Muscle of leg (tissue), 9 donors: ENCODE measurements around the gene MYH7. TPM values are rescaled to one million over a fixed set of nuclear protein-coding genes. Genes with fewer than 3 reads are reported as not detected.

ENCODE experiments used
- polyA plus RNA-seq, 8 donors: library from polyadenylated mRNA; unstranded; fragments of 120-200 nt; gene quantifications; one replicate each; pipeline versions ENCODE4 v1.2.1 to v1.2.3, GENCODE V29; 2013; ENCODE audit warnings: inconsistent platforms in 1 of 8, low replicate concordance in 1 of 8; ENCODE audit not compliant: insufficient read length in 8 of 8, insufficient read depth in 1 of 8
- total RNA-seq: library from RNA; stranded (reverse); fragments of 120-200 nt; gene quantifications from one replicate; pipeline ENCODE4 v1.2.4, GENCODE V29; 2013

The MYH7 gene
- total and polyA plus RNA-seq, 9 donors, result 124 to 948 (median 558) TPM

Other genes with a start within 250 kb of the MYH7 start
- not detected for gene RNF212B, start 197.7 kb downstream of the MYH7 start, total RNA-seq
- gene RNF212B, start 197.7 kb downstream of the MYH7 start, polyA plus RNA-seq, result under 1 TPM in 1 of 8 donors, not detected in 7; 0.52 TPM
- gene HOMEZ, start 149.5 kb downstream of the MYH7 start, total RNA-seq, result 8.6 TPM
- gene HOMEZ, start 149.5 kb downstream of the MYH7 start, polyA plus RNA-seq, result 10 to 100 TPM in 5 of 8 donors, 1 to 10 TPM in 3; 8.9 to 12.6 (median 11.1) TPM
- 7.5 TPM for gene PPP1R3E, start 132.8 kb downstream of the MYH7 start, total RNA-seq
- gene PPP1R3E, start 132.8 kb downstream of the MYH7 start, polyA plus RNA-seq, result 10 to 100 TPM in 5 of 8 donors, 1 to 10 TPM in 3; 8.0 to 19.2 (median 12.3) TPM
- 15.1 TPM for gene BCL2L2, start 128.8 kb downstream of the MYH7 start, total RNA-seq
- 10 to 100 TPM; 26.1 to 39.3 (median 31.6) TPM for gene BCL2L2, start 128.8 kb downstream of the MYH7 start, polyA plus RNA-seq
- 58.2 TPM for gene PABPN1, start 114.2 kb downstream of the MYH7 start, total RNA-seq
- 100 to 1,000 TPM; 103 to 134 (median 123) TPM for gene PABPN1, start 114.2 kb downstream of the MYH7 start, polyA plus RNA-seq
- gene SLC22A17, start 82.8 kb downstream of the MYH7 start, total RNA-seq, result 15.5 TPM
- gene SLC22A17, start 82.8 kb downstream of the MYH7 start, polyA plus RNA-seq, result 10 to 100 TPM; 18.2 to 26.8 (median 20.3) TPM
- 20.8 TPM for gene EFS, start 70.5 kb downstream of the MYH7 start, total RNA-seq
- gene EFS, start 70.5 kb downstream of the MYH7 start, polyA plus RNA-seq, result 10 to 100 TPM; 35.1 to 51.4 (median 45.4) TPM
- not detected for gene IL25, start 62.9 kb downstream of the MYH7 start, total RNA-seq
- gene IL25, start 62.9 kb downstream of the MYH7 start, polyA plus RNA-seq, result not detected
- gene CMTM5, start 58.6 kb downstream of the MYH7 start, total RNA-seq, result 1.1 TPM
- 1 to 10 TPM in 6 of 8 donors, under 1 TPM in 2; 0.88 to 4.5 (median 2.5) TPM for gene CMTM5, start 58.6 kb downstream of the MYH7 start, polyA plus RNA-seq
- 0.66 TPM for gene MYH6, start 27.4 kb downstream of the MYH7 start, total RNA-seq
- gene MYH6, start 27.4 kb downstream of the MYH7 start, polyA plus RNA-seq, result 1 to 10 TPM; 3.4 to 7.2 (median 4.4) TPM
- gene NGDN, start 34.0 kb upstream of the MYH7 start, total RNA-seq, result 45.8 TPM
- gene NGDN, start 34.0 kb upstream of the MYH7 start, polyA plus RNA-seq, result 10 to 100 TPM; 37.0 to 46.9 (median 39.6) TPM
- gene ZFHX2, start 116.1 kb upstream of the MYH7 start, total RNA-seq, result 0.35 TPM
- gene ZFHX2, start 116.1 kb upstream of the MYH7 start, polyA plus RNA-seq, result 1 to 10 TPM; 1.2 to 2.5 (median 1.8) TPM
- 8.2 TPM for gene THTPA, start 120.6 kb upstream of the MYH7 start, total RNA-seq
- gene THTPA, start 120.6 kb upstream of the MYH7 start, polyA plus RNA-seq, result 10 to 100 TPM; 11.1 to 14.2 (median 13.4) TPM
- gene AP1G2, start 132.1 kb upstream of the MYH7 start, total RNA-seq, result 9.5 TPM
- 10 to 100 TPM; 13.9 to 30.0 (median 19.7) TPM for gene AP1G2, start 132.1 kb upstream of the MYH7 start, polyA plus RNA-seq
- 0.53 TPM for gene JPH4, start 143.1 kb upstream of the MYH7 start, total RNA-seq
- 1 to 10 TPM in 4 of 8 donors, under 1 TPM in 4; 0.26 to 3.0 (median 0.95) TPM for gene JPH4, start 143.1 kb upstream of the MYH7 start, polyA plus RNA-seq
- gene DHRS2, start 200.7 kb upstream of the MYH7 start, total RNA-seq, result 0.09 TPM
- under 1 TPM in 6 of 8 donors, not detected in 2; 0.05 to 0.23 (median 0.12) TPM for gene DHRS2, start 200.7 kb upstream of the MYH7 start, polyA plus RNA-seq